Neural progenitor cell (in vitro differentiated cells): ENCODE data around the gene EFCAB6. TPM values are rescaled to one million over a fixed set of nuclear protein-coding genes. Genes with fewer than 3 reads are reported as not detected.

ENCODE experiments used
- DNase-seq: peaks from one replicate; pipeline ENCODE4 v3.0.0-alpha.2; 2016; ENCODE audit warnings: low spot score
- H2AFZ ChIP-seq: fragments of 200-600 bp; sonication (generic); replicated peaks from 2 replicates; pipeline ENCODE4 v1.6.1; 2016; ENCODE audit warnings: antibody characterized with exemption
- H3F3A ChIP-seq: fragments of 200-600 bp; sonication (generic); 2 replicates; pipeline ENCODE4 v1.6.1; 2016; ENCODE audit warnings: antibody characterized with exemption, low read depth
- H3K27ac ChIP-seq: fragments of 200-600 bp; sonication (generic); 2 replicates; pipeline ENCODE4 v1.5.1; 2016; ENCODE audit warnings: mild to moderate bottlenecking
- H3K27me3 ChIP-seq: fragments of 200-600 bp; sonication (generic); 2 replicates; pipeline ENCODE4 v1.6.1; 2016; ENCODE audit warnings: mild to moderate bottlenecking, moderate library complexity
- H3K36me3 ChIP-seq: fragments of 200-600 bp; sonication (generic); 2 replicates; pipeline ENCODE4 v1.5.1; 2016
- H3K4me1 ChIP-seq: fragments of 200-600 bp; sonication (generic); 2 replicates; pipeline ENCODE4 v1.6.1; 2016; ENCODE audit warnings: mixed run types
- H3K4me2 ChIP-seq: fragments of 200-600 bp; sonication (generic); 2 replicates; pipeline ENCODE4 v1.6.1; 2016
- H3K4me3 ChIP-seq: fragments of 200-600 bp; sonication (generic); 2 replicates; pipeline ENCODE4 v1.5.1; 2016
- H3K79me2 ChIP-seq: fragments of 200-600 bp; sonication (generic); 2 replicates; pipeline ENCODE4 v1.6.1; 2016; ENCODE audit warnings: low read depth
- H3K9ac ChIP-seq: fragments of 200-600 bp; sonication (generic); 2 replicates; pipeline ENCODE4 v1.6.1; 2016
- H3K9me3 ChIP-seq: fragments of 200-600 bp; sonication (generic); 2 replicates; pipeline ENCODE4 v1.5.1; 2016; ENCODE audit warnings: low read depth
- H4K20me1 ChIP-seq: fragments of 200-600 bp; sonication (generic); 2 replicates; pipeline ENCODE4 v1.6.1; 2016; ENCODE audit warnings: low read depth
- H3K27ac Mint-ChIP-seq: 3 replicates; pipeline ENCODE4 v1.8.0; 2021; ENCODE audit warnings: mixed read lengths
- H3K27me3 Mint-ChIP-seq: 2 replicates; pipeline ENCODE4 v1.8.0; 2022; ENCODE audit warnings: low read depth, mild to moderate bottlenecking, inconsistent platforms, moderate library complexity, mixed read lengths; ENCODE audit not compliant: insufficient read depth
- H3K36me3 Mint-ChIP-seq: 3 replicates; pipeline ENCODE4 v1.8.0; 2021; ENCODE audit warnings: mixed read lengths
- H3K4me1 Mint-ChIP-seq: 3 replicates; pipeline ENCODE4 v1.8.0; 2021; ENCODE audit warnings: mixed read lengths
- H3K4me3 Mint-ChIP-seq: 3 replicates; pipeline ENCODE4 v1.8.0; 2021; ENCODE audit warnings: mild to moderate bottlenecking, moderate library complexity, mixed read lengths
- H3K9me3 Mint-ChIP-seq: 3 replicates; pipeline ENCODE4 v1.8.0; 2020; ENCODE audit warnings: mixed read lengths
- EZH2 ChIP-seq: fragments of 200-600 bp; sonication (generic); IDR thresholded peaks from 2 replicates; pipeline ENCODE4 v1.6.1; 2017; ENCODE audit warnings: antibody characterized with exemption, mild to moderate bottlenecking, moderate library complexity
- EZH2phosphoT487 ChIP-seq: fragments of 200-600 bp; sonication (generic); IDR thresholded peaks from 2 replicates; pipeline ENCODE4 v1.6.1; 2017; ENCODE audit warnings: antibody characterized with exemption
- total RNA-seq: library from RNA; depleted of rRNA; stranded (reverse); fragments of >200 nt; gene quantifications from 2 replicates; pipeline ENCODE4 v1.2.3, GENCODE V29; 2015; ENCODE audit warnings: low replicate concordance
- TF ChIP-seq, protein P1 (sequence below): fragments of 200-600 bp; sonication (generic); IDR thresholded peaks from 2 replicates; pipeline ENCODE4 v1.5.1; 2017; ENCODE audit warnings: antibody characterized with exemption, mild to moderate bottlenecking

EFCAB6 gene
- total RNA-seq, 1 donor from 2014 or later = 4.9 TPM

DNA sequence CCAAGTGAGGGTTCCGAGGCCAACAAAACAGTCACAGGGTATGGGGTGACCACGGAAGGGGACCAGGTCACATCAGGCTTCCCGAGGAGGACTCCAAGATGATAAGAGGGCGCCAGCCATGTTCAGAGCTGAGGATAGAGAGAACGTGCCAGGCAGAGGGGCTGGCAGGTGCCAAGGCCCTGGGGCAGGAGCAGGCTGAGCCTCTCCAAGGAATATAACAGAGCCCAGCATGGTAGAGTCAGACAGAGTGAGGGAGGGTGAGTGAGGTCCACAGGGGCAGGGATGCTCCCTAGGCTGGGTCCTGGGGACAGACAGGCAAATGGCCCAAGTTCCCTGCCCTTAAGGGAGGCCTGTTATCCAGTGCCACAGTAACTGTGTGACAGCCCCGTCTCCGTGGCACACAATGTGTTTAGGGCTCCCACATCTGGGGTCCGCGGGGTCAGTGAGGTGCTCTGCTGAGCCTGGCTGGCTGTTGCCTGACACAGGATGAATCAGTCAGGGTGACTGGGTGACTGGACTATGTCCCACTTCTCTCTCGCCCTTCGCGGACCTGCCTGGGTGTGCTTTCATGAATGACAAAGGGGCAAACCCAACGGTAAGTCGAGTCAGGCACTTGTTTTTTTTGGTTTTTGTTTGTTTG is 295.0 kb downstream of the EFCAB6 start:
- peaks cover 10% of the 10 kb centered on the region for H3K27me3 Mint-ChIP-seq
- Histone ChIP-seq H3F3A (no peaks in the 10 kb centered on the region), H3K9ac (no peak overlapping the region), H2AFZ (no peak overlapping the region), H3K9me3 (no peaks in the 10 kb centered on the region), H3K4me1 (no peaks in the 10 kb centered on the region), H3K4me3 (no peak overlapping the region), H4K20me1 (no peaks in the 10 kb centered on the region), H3K27me3 (no peaks in the 10 kb centered on the region), H3K36me3 (no peaks in the 10 kb centered on the region), H3K27ac (no peak overlapping the region), H3K79me2 (no peaks in the 10 kb centered on the region), H3K4me2 (no peak overlapping the region)
- H3K4me1 Mint-ChIP-seq = peaks cover 5% of the 10 kb centered on the region
- no peaks in the 10 kb centered on the region for H3K36me3 Mint-ChIP-seq
- peaks cover 2% of the 10 kb centered on the region for H3K9me3 Mint-ChIP-seq
- DNase-seq = no peak
- TF ChIP-seq EZH2phosphoT487 (no peak), EZH2 (no peak)
- TF ChIP-seq, protein P1, sequence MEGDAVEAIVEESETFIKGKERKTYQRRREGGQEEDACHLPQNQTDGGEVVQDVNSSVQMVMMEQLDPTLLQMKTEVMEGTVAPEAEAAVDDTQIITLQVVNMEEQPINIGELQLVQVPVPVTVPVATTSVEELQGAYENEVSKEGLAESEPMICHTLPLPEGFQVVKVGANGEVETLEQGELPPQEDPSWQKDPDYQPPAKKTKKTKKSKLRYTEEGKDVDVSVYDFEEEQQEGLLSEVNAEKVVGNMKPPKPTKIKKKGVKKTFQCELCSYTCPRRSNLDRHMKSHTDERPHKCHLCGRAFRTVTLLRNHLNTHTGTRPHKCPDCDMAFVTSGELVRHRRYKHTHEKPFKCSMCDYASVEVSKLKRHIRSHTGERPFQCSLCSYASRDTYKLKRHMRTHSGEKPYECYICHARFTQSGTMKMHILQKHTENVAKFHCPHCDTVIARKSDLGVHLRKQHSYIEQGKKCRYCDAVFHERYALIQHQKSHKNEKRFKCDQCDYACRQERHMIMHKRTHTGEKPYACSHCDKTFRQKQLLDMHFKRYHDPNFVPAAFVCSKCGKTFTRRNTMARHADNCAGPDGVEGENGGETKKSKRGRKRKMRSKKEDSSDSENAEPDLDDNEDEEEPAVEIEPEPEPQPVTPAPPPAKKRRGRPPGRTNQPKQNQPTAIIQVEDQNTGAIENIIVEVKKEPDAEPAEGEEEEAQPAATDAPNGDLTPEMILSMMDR = no peak
- no peak overlapping the region for H3K27ac Mint-ChIP-seq
- no peak overlapping the region for H3K4me3 Mint-ChIP-seq

DNA sequence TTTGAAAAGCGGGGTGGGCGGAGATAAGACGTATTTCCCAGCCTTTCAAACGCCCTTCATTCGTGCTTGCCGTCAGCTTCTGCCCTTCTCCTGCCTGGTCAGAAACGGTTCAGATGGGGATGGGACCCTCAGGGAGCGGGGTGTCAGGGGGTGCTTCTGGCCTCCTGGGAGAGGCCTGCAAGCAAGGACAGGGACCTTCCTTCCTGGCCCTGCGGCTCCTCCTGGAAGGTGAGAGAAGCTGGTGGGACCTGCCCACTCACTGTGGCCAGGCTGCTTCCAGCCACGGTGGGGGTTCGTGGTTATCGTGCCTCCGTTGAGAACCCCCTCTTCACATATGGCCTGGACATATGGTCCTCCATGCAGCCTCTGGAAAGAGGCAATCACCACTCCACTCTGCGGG is 295.7 kb downstream of the EFCAB6 start:
- no peak overlapping the region for H2AFZ ChIP-seq
- no peak overlapping the region for H3K27ac Mint-ChIP-seq

DNA sequence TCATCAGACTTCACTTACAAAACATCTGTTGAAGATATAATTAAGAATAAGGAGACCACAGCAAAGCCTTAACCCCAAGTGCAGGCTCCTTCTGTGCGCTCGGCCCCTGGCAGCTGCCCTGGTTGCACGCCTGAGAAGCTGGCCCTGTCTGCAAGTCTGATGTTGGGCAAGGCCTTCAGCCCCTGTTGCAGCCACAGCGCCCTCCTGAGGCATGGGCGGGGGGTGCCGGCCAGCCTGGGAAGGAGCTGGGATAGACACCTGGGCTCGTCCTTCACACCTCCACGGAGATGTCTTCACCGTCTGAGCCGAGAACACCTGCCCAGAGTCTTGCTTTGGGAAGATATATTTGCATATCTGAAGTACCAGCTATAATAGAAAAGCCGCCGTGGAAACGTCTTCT is 296.2 kb downstream of the EFCAB6 start:
- Mint-ChIP-seq H3K27ac (no peak overlapping the region), H3K4me3 (no peak overlapping the region)

More for the DNA sequence above, 295.7 kb downstream of the EFCAB6 start:
- no peak overlapping the region for H3K27ac ChIP-seq
- H3K4me3 Mint-ChIP-seq = no peak overlapping the region
- H3K79me2 ChIP-seq = no peaks in the 10 kb centered on the region
- no peak overlapping the region for H3K4me2 ChIP-seq
- H3K36me3 Mint-ChIP-seq = no peaks in the 10 kb centered on the region
- no peaks in the 10 kb centered on the region for H4K20me1 ChIP-seq
- H3F3A ChIP-seq = no peaks in the 10 kb centered on the region
- peaks cover 7% of the 10 kb centered on the region for H3K27me3 Mint-ChIP-seq
- TF ChIP-seq EZH2phosphoT487 = no peak
- TF ChIP-seq, protein P1 = no peak
- TF ChIP-seq EZH2 = no peak
- peaks cover 2% of the 10 kb centered on the region for H3K9me3 Mint-ChIP-seq
- no peaks in the 10 kb centered on the region for H3K36me3 ChIP-seq
- no peaks in the 10 kb centered on the region for H3K27me3 ChIP-seq
- H3K9ac ChIP-seq = no peak overlapping the region
- no peaks in the 10 kb centered on the region for H3K9me3 ChIP-seq
- no peaks in the 10 kb centered on the region for H3K4me1 ChIP-seq
- no peak for DNase-seq
- no peak overlapping the region for H3K4me3 ChIP-seq
- peaks cover 5% of the 10 kb centered on the region for H3K4me1 Mint-ChIP-seq

More for the DNA sequence above, 296.2 kb downstream of the EFCAB6 start:
- peaks cover 2% of the 10 kb centered on the region for H3K9me3 Mint-ChIP-seq
- Histone ChIP-seq H3K27ac (no peak overlapping the region), H3K36me3 (no peaks in the 10 kb centered on the region), H3K9ac (no peak overlapping the region), H3K4me3 (no peak overlapping the region), H3K4me1 (no peaks in the 10 kb centered on the region), H3F3A (no peaks in the 10 kb centered on the region), H2AFZ (no peak overlapping the region), H3K27me3 (no peaks in the 10 kb centered on the region), H4K20me1 (no peaks in the 10 kb centered on the region), H3K79me2 (no peaks in the 10 kb centered on the region), H3K4me2 (no peak overlapping the region), H3K9me3 (no peaks in the 10 kb centered on the region)
- H3K4me1 Mint-ChIP-seq = peaks cover 5% of the 10 kb centered on the region
- TF ChIP-seq, protein P1 = peak; percentile 47
- no peak for TF ChIP-seq EZH2phosphoT487
- H3K36me3 Mint-ChIP-seq = no peaks in the 10 kb centered on the region
- H3K27me3 Mint-ChIP-seq = peaks cover 6% of the 10 kb centered on the region
- DNase-seq = no peak
